ENCODE measurements around the gene TMEM37.

GRCh38 chr2:119421741-119422140, 9.9 kb upstream of the TMEM37 start:
- TF ChIP-seq, protein P1, sequence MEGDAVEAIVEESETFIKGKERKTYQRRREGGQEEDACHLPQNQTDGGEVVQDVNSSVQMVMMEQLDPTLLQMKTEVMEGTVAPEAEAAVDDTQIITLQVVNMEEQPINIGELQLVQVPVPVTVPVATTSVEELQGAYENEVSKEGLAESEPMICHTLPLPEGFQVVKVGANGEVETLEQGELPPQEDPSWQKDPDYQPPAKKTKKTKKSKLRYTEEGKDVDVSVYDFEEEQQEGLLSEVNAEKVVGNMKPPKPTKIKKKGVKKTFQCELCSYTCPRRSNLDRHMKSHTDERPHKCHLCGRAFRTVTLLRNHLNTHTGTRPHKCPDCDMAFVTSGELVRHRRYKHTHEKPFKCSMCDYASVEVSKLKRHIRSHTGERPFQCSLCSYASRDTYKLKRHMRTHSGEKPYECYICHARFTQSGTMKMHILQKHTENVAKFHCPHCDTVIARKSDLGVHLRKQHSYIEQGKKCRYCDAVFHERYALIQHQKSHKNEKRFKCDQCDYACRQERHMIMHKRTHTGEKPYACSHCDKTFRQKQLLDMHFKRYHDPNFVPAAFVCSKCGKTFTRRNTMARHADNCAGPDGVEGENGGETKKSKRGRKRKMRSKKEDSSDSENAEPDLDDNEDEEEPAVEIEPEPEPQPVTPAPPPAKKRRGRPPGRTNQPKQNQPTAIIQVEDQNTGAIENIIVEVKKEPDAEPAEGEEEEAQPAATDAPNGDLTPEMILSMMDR (conservative IDR thresholded peaks at IDR 0.05; ENCODE audit: low read depth, low read length): no peak
- no peak for TF ChIP-seq EZH2 (IDR thresholded peaks at IDR 0.05; ENCODE audit: borderline replicate concordance, low read depth, low read length, poor library complexity, severe bottlenecking)
